ENCODE data around the gene MTURN. TPM values are rescaled to one million over a fixed set of nuclear protein-coding genes. Genes with fewer than 3 reads are reported as not detected.

MTURN gene
- total RNA-seq, result 2.1 and 5.5 TPM in 2 replicates

DNA sequence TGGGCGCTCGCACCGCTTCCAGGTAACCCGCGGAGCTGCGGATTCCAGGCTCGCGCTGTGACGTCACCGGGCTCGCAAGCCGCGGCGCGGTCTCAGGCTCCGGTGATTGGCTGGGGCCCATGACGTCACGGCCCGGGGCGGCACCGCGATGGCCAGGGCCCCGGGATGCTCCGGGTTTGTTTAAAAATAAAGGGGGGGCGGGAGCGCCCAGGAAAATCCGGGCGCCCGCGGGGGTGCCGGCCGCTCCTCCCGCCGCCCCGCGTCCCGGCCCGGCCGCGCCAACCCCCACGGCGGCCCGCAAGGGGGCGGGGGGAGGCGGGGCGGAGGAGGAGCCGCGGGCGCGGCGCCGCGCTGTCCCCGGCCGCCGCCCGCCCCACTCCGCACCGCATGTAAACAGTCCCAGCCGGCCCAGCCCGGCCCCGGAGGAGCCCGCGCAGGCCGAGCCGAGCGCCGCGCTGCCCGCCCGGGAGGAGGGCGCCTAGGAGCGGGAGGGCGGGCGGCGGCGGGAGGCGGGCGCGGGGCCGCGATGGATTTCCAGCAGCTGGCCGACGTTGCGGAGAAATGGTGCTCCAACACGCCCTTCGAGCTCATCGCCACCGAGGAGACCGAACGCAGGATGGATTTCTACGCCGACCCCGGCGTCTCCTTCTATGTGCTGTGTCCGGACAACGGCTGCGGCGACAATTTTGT is at the start of gene MTURN:
MTURN (plus strand) TSS at position 376 of the 690 bp plus-strand sequence; CDS start at position 527, 151 bp downstream.

Other genes starting within 250 kb of the MTURN start
- 81.9 and 124 TPM in 2 replicates for gene SCRN1, start 145.2 kb upstream of the MTURN start, total RNA-seq
- gene FKBP14, start 108.3 kb upstream of the MTURN start, total RNA-seq, result 26.9 and 38.0 TPM in 2 replicates
- gene PLEKHA8, start 106.6 kb upstream of the MTURN start, total RNA-seq, result 14.9 and 22.3 TPM in 2 replicates
- gene ZNRF2, start 149.6 kb downstream of the MTURN start, total RNA-seq, result 4.9 and 11.4 TPM in 2 replicates

All from epithelial cell of umbilical artery (primary cell).